Fibroblast of villous mesenchyme (primary cell): Measurements from ENCODE around the gene PIGK. TPM values are rescaled to one million over a fixed set of nuclear protein-coding genes. Genes with fewer than 3 reads are reported as not detected.

ENCODE experiments used
- DNase-seq: peaks from one replicate; pipeline ENCODE4 v3.0.0-alpha.2; 2010; ENCODE audit warnings: low read depth
- H3K4me3 ChIP-seq: 2 replicates; pipeline ENCODE4 v1.5.1; 2011; ENCODE audit warnings: low read depth, mild to moderate bottlenecking, low read length
- CTCF ChIP-seq: IDR thresholded peaks from 2 replicates; pipeline ENCODE4 v1.5.1; 2012; ENCODE audit warnings: low read depth, mild to moderate bottlenecking, low read length; ENCODE audit not compliant: insufficient read depth
- total RNA-seq: library from RNA; depleted of rRNA; stranded (reverse); fragments of >200 nt; gene quantifications from 2 replicates; pipeline ENCODE4 v1.2.3, GENCODE V29; 2012

PIGK gene
- total RNA-seq, 1 donor: 32.8 TPM

- DNase-seq: no peak
- no peak for TF ChIP-seq CTCF
- no peak overlapping the region for H3K4me3 ChIP-seq
Measured at GRCh38 chr1:77061162-77061561, 158.1 kb downstream of the PIGK start.

- no peak overlapping the region for H3K4me3 ChIP-seq
- no peak for DNase-seq
- TF ChIP-seq CTCF: no peak
Measured at GRCh38 chr1:77060000-77060399, 159.2 kb downstream of the PIGK start.

GRCh38 chr1:77057994-77058585 is 161.1 kb downstream of the PIGK start:
- H3K4me3 ChIP-seq: no peak overlapping the region
- DNase-seq: no peak
- TF ChIP-seq CTCF: no peak

- TF ChIP-seq CTCF: no peak
- DNase-seq: no peak
- H3K4me3 ChIP-seq: no peak overlapping the region
Measured at GRCh38 chr1:77056525-77056924, 162.7 kb downstream of the PIGK start.

- no peak for DNase-seq
- no peak overlapping the region for H3K4me3 ChIP-seq
- TF ChIP-seq CTCF: no peak
Measured at GRCh38 chr1:77051425-77051824, 167.8 kb downstream of the PIGK start.

- no peak overlapping the region for H3K4me3 ChIP-seq
- TF ChIP-seq CTCF: no peak
- no peak for DNase-seq
Measured at GRCh38 chr1:77048615-77049005, 170.6 kb downstream of the PIGK start.

GRCh38 chr1:77047978-77048614 is 171.1 kb downstream of the PIGK start:
- no peak for DNase-seq
- no peak overlapping the region for H3K4me3 ChIP-seq
- no peak for TF ChIP-seq CTCF
